Thymus (tissue), 11 donors: ENCODE results near the gene GSC2. TPM values are rescaled to one million over a fixed set of nuclear protein-coding genes. Genes with fewer than 3 reads are reported as not detected.

Source experiments
- DNase-seq, 9 donors: peaks; one replicate each; pipeline ENCODE4 v3.0.0-alpha.2; 2013; ENCODE audit warnings: low spot score in 9 of 9, low read depth in 6 of 9, missing footprints in 1 of 9
- H3K27ac ChIP-seq, 2 donors: one replicate each; pipeline ENCODE4 v1.5.1; 2013; ENCODE audit warnings: control low read depth in 1 of 2, low read depth in 1 of 2, low read length in 1 of 2, mild to moderate bottlenecking in 1 of 2, moderate library complexity in 1 of 2
- H3K27me3 ChIP-seq, 2 donors: one replicate each; pipeline ENCODE4 v1.5.1; 2013; ENCODE audit warnings: low read length in 1 of 2; ENCODE audit not compliant: control insufficient read depth in 2 of 2, insufficient read depth in 1 of 2
- H3K36me3 ChIP-seq, 2 donors: one replicate each; pipeline ENCODE4 v1.5.1; 2013; ENCODE audit warnings: low read length in 1 of 2, mild to moderate bottlenecking in 1 of 2, moderate library complexity in 1 of 2; ENCODE audit not compliant: control insufficient read depth in 2 of 2, insufficient read depth in 2 of 2
- H3K4me1 ChIP-seq, 2 donors: one replicate each; pipeline ENCODE4 v1.5.1; 2013; ENCODE audit warnings: low read length in 2 of 2; ENCODE audit not compliant: control insufficient read depth in 2 of 2, insufficient read depth in 2 of 2
- H3K4me3 ChIP-seq, 2 donors: one replicate each; pipeline ENCODE4 v1.5.1; 2013; ENCODE audit warnings: low read length in 2 of 2, control low read depth in 1 of 2, mild to moderate bottlenecking in 1 of 2
- H3K9me3 ChIP-seq, 2 donors: one replicate each; pipeline ENCODE4 v1.5.1; 2013; ENCODE audit warnings: low read length in 1 of 2, mild to moderate bottlenecking in 1 of 2; ENCODE audit not compliant: control insufficient read depth in 2 of 2, insufficient read depth in 1 of 2
- WGBS: extraction: QIAGEN DNeasy Blood & Tissue Kit; methylation state at CpG from one replicate; pipeline ENCODE4 v1.1.7; 2013; 5-methylcytosine and 5-hydroxymethylcytosine counted together
- polyA plus RNA-seq: library from polyadenylated mRNA; stranded (reverse); fragments of 200-250 nt; gene quantifications from one replicate; pipeline ENCODE4 v1.2.3, GENCODE V29; 2013
- total RNA-seq: library from RNA; stranded (reverse); fragments of 120-200 nt; gene quantifications from one replicate; pipeline ENCODE4 v1.2.4, GENCODE V29; 2013
- donor health status: healthy.

Gene GSC2
- total and polyA plus RNA-seq, 2 donors, result not detected

DNA sequence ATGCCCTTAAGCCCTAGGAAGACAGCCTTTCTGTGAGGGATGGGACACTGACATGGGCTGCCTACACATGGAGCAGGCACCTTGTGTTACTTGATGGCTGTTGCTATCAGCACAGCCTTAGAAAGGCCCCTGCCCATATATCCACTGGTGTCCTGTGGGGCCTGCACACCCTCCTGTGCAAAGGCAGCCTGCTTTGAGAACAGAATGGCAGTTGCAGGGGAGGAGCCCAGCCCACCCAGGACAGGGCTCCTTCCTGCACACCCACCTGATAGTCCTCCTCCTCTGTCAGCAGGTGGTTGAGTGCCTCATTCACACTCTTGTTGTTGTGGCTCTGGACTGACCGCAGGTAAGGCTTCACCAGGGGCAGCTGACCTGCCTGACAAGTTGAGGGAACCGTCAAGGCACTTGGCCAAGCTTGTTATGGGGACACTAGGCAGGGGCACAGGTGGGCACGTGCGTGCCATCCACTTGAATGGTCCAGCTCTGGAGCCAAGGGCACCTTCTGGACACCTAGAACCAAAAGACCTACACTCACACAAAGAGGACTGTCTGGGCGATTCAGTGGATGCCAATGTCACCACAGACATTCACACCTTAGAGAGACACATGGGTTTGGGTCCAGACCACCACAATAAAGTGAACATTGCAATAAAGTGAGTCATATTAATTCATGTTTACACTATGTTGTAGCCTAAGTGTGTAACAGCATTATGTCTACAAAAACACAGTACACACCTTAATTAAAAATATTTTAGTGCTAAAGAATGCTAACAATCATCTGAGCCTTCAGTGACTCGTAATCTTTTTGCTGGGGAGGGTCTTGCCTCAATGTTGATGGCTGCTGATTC is 37.8 kb upstream of the GSC2 start:
- H3K36me3 ChIP-seq, result no peaks in the 10 kb centered on the region
- no peak overlapping the region for H3K27ac ChIP-seq
- no peak overlapping the region for H3K4me3 ChIP-seq
- peaks cover 0 to 6% of the 10 kb centered on the region in 2 donors for H3K27me3 ChIP-seq
- no peaks in the 10 kb centered on the region for H3K4me1 ChIP-seq
- 94% methylated on average over 6 of the region's 6 CpGs for WGBS
- no peak for DNase-seq
- H3K9me3 ChIP-seq, result no peaks in the 10 kb centered on the region

DNA sequence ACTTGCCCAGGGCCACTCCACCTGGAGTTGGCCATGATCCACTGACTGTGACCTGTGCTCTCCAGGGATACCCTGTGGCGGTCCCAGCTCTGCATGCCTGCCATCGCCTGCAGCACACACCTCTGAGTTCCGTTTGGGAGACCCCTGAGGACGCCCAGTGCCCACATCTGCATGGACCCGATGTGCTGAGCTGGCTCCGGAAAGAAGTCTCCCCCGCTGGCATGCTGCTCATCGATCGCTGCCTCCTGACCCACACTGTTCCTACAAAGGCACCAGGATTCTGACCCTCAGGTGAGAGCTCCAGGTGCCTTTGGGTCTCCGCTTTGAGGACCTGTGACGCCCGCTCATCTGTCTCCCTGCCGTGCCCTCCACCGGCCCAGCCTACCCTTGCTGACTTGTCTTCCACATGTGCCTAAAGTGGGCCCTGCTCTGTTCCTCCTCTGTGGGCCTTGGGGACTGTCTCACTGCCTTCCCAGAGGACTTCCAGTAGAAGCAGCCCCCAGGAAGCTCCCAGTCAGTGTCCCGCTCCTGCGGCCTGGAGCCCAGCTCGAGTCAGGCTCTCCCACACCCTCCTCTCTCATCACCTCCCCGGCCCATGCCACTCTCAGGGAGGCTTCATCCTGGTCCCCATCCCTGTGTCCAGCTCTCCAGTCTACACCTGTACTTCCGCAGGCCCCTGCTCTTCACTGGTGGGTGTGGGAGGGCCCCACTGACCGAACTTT is 34.3 kb upstream of the GSC2 start:
- H3K36me3 ChIP-seq, result no peaks in the 10 kb centered on the region
- H3K9me3 ChIP-seq, result no peaks in the 10 kb centered on the region
- WGBS, result 96% methylated on average over 20 of the region's 20 CpGs
- no peak overlapping the region for H3K4me3 ChIP-seq
- peaks cover 0 to 6% of the 10 kb centered on the region in 2 donors for H3K4me1 ChIP-seq
- H3K27ac ChIP-seq, result no peak overlapping the region
- peaks cover 0 to 32% of the 10 kb centered on the region in 2 donors for H3K27me3 ChIP-seq
- DNase-seq, result no peak

DNA sequence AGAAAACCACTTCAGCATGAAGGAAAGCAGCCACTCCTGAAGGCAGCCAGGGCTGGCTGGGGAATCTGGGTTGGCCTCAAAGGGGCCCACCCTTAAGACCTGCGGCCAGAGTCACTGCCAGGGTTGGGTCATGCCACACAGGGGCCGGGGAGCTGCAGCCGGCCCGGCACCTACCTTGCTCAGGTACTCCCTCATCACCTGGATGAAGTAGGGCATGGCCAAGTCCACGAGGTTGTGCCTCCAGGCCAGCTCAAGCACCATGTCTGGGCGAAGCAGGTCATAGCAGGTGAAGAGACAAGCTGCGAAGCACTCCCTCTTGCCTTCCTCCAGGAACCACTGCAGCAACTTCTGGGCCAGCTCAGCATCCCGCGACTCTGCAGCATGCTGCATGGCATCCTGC is 33.1 kb upstream of the GSC2 start:
- DNase-seq, result no peak
- no peaks in the 10 kb centered on the region for H3K9me3 ChIP-seq
- no peaks in the 10 kb centered on the region for H3K36me3 ChIP-seq
- peaks cover 0 to 37% of the 10 kb centered on the region in 2 donors for H3K27me3 ChIP-seq
- H3K4me1 ChIP-seq, result peaks cover 0 to 12% of the 10 kb centered on the region in 2 donors
- H3K4me3 ChIP-seq, result no peak overlapping the region
- WGBS, result 96% methylated on average over 9 of the region's 9 CpGs
- H3K27ac ChIP-seq, result no peak overlapping the region

DNA sequence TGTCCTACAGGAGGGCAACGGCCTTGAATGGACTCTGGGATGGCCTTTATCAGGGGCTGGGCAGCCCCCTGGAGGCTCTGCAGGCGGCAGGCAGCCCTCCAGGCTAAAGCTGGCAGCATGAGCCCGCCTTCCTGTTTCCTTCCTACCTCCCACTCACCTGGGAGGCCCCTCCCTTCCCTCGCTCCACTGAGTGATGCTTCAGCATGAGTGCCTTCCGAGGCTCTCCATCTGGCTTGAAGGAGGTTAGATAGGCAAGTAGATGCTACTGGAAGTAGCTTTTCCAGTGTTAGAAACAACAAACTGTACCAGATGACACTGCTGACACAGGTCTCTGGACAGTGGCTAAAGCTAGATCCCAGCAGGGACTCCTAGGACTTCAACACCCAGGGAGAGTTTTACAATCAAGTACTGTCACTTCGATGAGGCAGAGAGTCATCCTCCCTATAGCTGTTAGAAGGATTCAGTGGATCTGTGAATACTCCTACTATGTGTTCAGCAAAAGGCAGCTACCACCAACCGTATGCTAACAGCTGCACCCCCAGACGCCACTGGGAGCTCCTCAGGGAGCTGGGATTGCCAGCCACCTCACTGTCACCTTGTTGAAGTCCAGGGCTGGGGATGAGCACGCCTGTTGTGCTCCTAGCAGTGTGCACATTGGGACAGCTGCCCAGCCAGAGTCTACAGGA is 32.5 kb upstream of the GSC2 start:
- no peak for DNase-seq
- Histone ChIP-seq H3K4me3 (no peak overlapping the region), H3K36me3 (no peaks in the 10 kb centered on the region), H3K9me3 (no peaks in the 10 kb centered on the region), H3K27me3 (peaks cover 0 to 37% of the 10 kb centered on the region in 2 donors), H3K4me1 (peaks cover 3 to 13% of the 10 kb centered on the region in 2 donors), H3K27ac (no peak overlapping the region)
- 72% methylated on average over 9 of the region's 9 CpGs for WGBS

DNA sequence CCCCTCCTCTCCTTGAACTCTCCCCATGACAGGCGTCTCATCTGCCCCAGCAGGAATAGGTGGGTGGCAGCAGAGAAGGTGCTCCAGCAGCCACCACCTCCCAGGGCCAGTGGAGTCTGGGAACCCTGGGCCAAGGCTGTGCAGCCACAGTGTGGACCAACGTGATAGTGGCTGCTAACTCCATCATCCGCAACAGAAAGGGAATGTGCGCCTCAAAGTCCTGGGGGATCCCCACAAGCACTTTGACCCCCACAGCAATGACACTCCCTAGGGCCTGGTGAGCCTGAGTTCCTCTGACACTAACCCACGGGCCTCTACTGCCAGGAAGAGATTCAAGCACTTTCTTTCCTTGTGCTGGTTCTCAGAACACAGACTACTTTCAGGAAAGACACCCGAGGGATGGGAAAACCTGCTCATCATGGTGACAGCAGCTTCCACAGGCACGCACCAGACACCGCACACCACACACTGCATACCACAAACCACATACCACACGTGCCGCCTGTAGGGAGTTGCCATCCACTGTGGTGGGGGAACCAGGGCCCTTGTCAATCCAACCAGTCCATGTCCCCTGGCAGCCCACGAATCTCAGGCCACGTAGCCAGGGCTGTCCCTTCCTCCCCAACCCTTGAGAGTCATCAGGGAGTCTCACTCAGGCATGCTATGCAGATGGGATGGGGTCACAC is 31.8 kb upstream of the GSC2 start:
- Histone ChIP-seq H3K9me3 (no peaks in the 10 kb centered on the region), H3K27me3 (peaks cover 0 to 37% of the 10 kb centered on the region in 2 donors), H3K36me3 (no peaks in the 10 kb centered on the region), H3K4me3 (no peak overlapping the region), H3K4me1 (peaks cover 6 to 16% of the 10 kb centered on the region in 2 donors), H3K27ac (no peak overlapping the region)
- 45% methylated on average over 12 of the region's 12 CpGs for WGBS
- DNase-seq, result no peak

DNA sequence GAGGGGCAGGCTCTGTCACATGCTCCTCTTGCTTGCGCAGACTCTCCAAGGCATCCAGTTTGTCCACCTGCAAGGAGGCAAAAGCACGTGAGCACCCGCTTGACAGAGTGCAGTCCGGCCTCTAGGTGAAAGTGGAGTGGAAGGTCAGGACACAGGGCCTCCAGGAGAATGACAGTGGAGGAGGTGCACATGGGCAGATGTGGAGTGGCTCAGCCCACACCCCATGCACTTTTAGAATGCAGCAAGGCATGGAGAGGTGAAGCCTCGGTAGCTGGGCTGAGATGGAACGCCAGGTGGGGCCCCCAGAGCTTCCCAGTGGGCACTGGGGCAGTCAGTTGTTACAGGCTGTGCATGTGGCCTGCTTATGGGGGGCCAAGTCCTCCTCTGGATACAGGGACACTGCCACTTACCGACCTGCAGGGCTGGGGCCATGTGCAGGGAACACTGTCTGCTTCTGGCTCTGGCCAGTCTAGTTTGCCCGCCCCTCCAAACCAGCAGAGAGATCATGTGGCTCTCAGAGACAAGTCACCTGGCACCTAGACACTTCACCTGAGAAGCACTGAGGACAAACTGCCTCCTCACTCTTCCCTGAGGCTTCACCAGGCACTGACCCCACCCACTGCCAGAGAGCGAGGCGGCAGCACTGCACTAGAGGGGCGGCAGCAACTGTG is 30.8 kb upstream of the GSC2 start:
- 97% methylated on average over 11 of the region's 11 CpGs for WGBS
- no peak overlapping the region for H3K4me3 ChIP-seq
- no peaks in the 10 kb centered on the region for H3K9me3 ChIP-seq
- DNase-seq, result no peak
- no peak overlapping the region for H3K27ac ChIP-seq
- H3K4me1 ChIP-seq, result peaks cover 6 to 18% of the 10 kb centered on the region in 2 donors
- peaks cover 0 to 37% of the 10 kb centered on the region in 2 donors for H3K27me3 ChIP-seq
- peaks cover 0 to 3% of the 10 kb centered on the region in 2 donors for H3K36me3 ChIP-seq

DNA sequence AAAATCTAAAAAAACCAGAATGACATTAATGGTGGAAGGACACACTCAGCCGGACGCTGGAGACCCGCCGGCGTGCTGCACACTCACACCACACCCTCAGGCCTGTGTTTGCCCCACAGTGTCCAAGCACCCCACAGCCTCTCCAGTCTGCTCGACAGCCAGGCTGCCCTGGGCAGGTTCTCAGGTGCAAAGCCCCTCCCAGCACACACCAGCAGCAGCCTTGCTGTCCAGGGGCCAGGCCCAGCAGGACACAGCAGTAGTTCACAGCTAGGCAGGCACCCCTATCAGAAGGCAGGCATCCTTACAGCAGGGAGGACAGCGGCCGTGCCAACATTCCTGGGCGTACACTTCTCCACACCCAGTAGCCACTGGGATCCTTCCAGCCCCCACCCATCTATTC is 30.1 kb upstream of the GSC2 start:
- peaks cover 0 to 37% of the 10 kb centered on the region in 2 donors for H3K27me3 ChIP-seq
- H3K27ac ChIP-seq, result no peak overlapping the region
- no peak overlapping the region for H3K4me3 ChIP-seq
- H3K36me3 ChIP-seq, result peaks cover 3% of the 10 kb centered on the region in 2 donors
- DNase-seq, result no peak
- peaks cover 6 to 18% of the 10 kb centered on the region in 2 donors for H3K4me1 ChIP-seq
- 97% methylated on average over 9 of the region's 9 CpGs for WGBS
- no peaks in the 10 kb centered on the region for H3K9me3 ChIP-seq

DNA sequence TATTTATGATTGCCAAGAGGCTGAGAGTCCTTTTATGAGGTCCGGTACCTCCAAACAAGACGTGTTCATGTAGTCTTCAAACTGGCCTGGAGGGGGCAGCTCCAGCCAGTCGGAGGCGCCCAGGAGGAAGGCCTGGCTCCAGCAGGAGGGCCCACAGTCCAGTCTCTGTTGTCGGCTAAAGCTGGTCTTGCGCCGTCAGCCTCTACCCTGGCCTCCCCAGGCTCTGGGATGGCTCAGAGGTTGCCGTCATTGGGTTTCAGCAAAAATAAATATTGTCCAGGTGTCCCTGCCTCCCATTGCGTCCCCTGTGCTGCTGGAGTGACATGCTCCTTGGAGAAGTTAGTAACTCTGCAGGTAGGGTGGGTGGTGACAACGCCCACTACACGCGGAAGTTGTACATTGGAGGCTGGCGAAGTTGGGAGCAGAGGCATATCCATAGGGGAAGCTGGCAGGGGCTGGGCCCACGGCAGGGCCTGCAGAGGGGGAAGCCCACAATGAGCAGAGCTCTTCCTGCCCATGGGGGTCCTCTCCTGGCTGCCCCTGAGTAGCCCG is 29.5 kb upstream of the GSC2 start:
- Histone ChIP-seq H3K27ac (no peak overlapping the region), H3K4me1 (peaks cover 6 to 18% of the 10 kb centered on the region in 2 donors), H3K36me3 (peaks cover 3% of the 10 kb centered on the region in 2 donors), H3K9me3 (no peaks in the 10 kb centered on the region), H3K27me3 (peaks cover 0 to 37% of the 10 kb centered on the region in 2 donors), H3K4me3 (peak overlapping the region in 1 of 2 donors; percentile 87)
- WGBS, result 51% methylated on average over 15 of the region's 15 CpGs
- peak in 3 of 9 donors; percentile 8 to 45 (median 18) for DNase-seq
